ENCODE data around the gene CASTOR2.

DNA sequence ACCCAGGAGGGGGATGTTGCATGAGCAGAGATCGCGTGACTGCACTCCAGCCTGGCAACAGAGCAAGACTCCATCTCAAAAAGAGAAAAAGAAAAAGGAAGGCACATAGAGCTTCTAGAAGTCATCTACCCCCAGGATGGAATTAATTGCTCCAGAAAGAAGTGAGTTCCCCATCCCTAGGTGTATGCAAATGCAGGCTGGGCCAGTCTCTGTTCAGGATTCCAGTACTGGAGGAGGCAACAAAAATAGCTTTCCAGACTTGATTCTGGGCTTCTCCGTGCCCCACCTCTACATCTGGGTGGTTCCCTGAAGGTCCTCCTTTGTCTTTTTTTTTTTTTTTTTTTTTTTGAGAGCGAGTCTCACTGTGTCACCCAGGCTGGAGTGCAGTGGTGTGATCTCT lies 28.6 kb downstream of the CASTOR2 start:
- TF ChIP-seq, protein P1, sequence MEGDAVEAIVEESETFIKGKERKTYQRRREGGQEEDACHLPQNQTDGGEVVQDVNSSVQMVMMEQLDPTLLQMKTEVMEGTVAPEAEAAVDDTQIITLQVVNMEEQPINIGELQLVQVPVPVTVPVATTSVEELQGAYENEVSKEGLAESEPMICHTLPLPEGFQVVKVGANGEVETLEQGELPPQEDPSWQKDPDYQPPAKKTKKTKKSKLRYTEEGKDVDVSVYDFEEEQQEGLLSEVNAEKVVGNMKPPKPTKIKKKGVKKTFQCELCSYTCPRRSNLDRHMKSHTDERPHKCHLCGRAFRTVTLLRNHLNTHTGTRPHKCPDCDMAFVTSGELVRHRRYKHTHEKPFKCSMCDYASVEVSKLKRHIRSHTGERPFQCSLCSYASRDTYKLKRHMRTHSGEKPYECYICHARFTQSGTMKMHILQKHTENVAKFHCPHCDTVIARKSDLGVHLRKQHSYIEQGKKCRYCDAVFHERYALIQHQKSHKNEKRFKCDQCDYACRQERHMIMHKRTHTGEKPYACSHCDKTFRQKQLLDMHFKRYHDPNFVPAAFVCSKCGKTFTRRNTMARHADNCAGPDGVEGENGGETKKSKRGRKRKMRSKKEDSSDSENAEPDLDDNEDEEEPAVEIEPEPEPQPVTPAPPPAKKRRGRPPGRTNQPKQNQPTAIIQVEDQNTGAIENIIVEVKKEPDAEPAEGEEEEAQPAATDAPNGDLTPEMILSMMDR (IDR thresholded peaks at IDR 0.05; ENCODE audit: borderline replicate concordance, extremely low read depth, low read length, poor library complexity, severe bottlenecking) = no peak
- TF ChIP-seq EZH2 (IDR thresholded peaks at IDR 0.05; ENCODE audit: borderline replicate concordance, low read depth, low read length, severe bottlenecking) = no peak

Data from DND-41 (cell line).